HepG2 (cell line): ENCODE measurements around the gene ZFR2. TPM values are rescaled to one million over a fixed set of nuclear protein-coding genes. Genes with fewer than 3 reads are reported as not detected.

Experiments
- HOXA5 ChIP-seq: sonication (generic); formaldehyde crosslinking; IDR thresholded peaks from 2 replicates; pipeline ENCODE4 v1.4.0; 2020; ENCODE audit warnings: missing genetic modification reagents
- KDM2A ChIP-seq: sonication (generic); formaldehyde crosslinking; IDR thresholded peaks from 2 replicates; pipeline ENCODE4 v1.4.0; 2020; ENCODE audit warnings: low read depth, missing genetic modification reagents, borderline replicate concordance
- KDM6A ChIP-seq: IDR thresholded peaks from 2 replicates; pipeline ENCODE4 v1.6.1; 2016; ENCODE audit warnings: low read depth
- NR2F1 ChIP-seq, 2 experiments: fragments of 450-650 bp in 1 of 2; formaldehyde crosslinking in 1 of 2; IDR thresholded peaks; 2 replicates each; pipeline versions ENCODE4 v1.5.0 to v1.6.1; 2016 to 2020; ENCODE audit warnings: mild to moderate bottlenecking in 1 of 2, missing compliant biosample characterization in 1 of 2, missing genetic modification reagents in 1 of 2, moderate library complexity in 1 of 2
- ZBTB33 ChIP-seq: sonication (generic); formaldehyde crosslinking; IDR thresholded peaks from 2 replicates; pipeline ENCODE4 v1.4.0; 2020; ENCODE audit warnings: missing genetic modification reagents
- ZMAT3 ChIP-seq: sonication (generic); formaldehyde crosslinking; conservative IDR thresholded peaks from 2 replicates; pipeline ENCODE4 v1.7.0; 2021; ENCODE audit warnings: missing genetic modification reagents
- ZNF660 ChIP-seq: sonication (generic); formaldehyde crosslinking; IDR thresholded peaks from 2 replicates; pipeline ENCODE4 v1.5.1; 2020; ENCODE audit warnings: mild to moderate bottlenecking, low read depth, missing genetic modification reagents, borderline replicate concordance
- polyA plus RNA-seq, 8 experiments: library from polyadenylated mRNA; depleted of rRNA in 3 of 8; stranded (reverse) in 7 of 8; unstranded in 1 of 8; fragments of >200 nt; fragmentation: Illumina TruSeq in 4 of 8; extraction: Trizol in 4 of 8; gene quantifications; 2 replicates each; pipeline versions ENCODE4 v1.2.1 to v1.2.3, GENCODE V29; 2011 to 2016; ENCODE audit warnings: low read depth in 4 of 8, missing spikeins in 1 of 8, mixed read lengths in 1 of 8; ENCODE audit not compliant: insufficient read depth in 1 of 8
- total RNA-seq, 5 experiments: library from RNA; depleted of rRNA; stranded (reverse); fragments of >200 nt; fragmentation: Illumina TruSeq; extraction: Trizol; gene quantifications; 2 replicates each; pipeline ENCODE4 v1.2.3, GENCODE V29; 2016; ENCODE audit warnings: low read depth in 1 of 5
- TF ChIP-seq, protein P1 (sequence below): sonication (generic); formaldehyde crosslinking; IDR thresholded peaks from 2 replicates; pipeline ENCODE4 v1.8.1; 2023; ENCODE audit warnings: missing genetic modification reagents, inconsistent platforms, borderline replicate concordance
- TF ChIP-seq, protein P2 (sequence below): sonication (generic); formaldehyde crosslinking; IDR thresholded peaks from 2 replicates; pipeline ENCODE4 v1.9.0; 2021; ENCODE audit warnings: missing genetic modification reagents, borderline replicate concordance
- TF ChIP-seq, protein P3 (sequence below): sonication (generic); formaldehyde crosslinking; IDR thresholded peaks from 2 replicates; pipeline ENCODE4 v1.5.0; 2020; ENCODE audit warnings: mild to moderate bottlenecking, missing genetic modification reagents

Gene ZFR2
- total and polyA plus RNA-seq, 2 of the 13 experiments (the other 11 are each of a cell fraction or from before 2014, with no cell fraction given) = 0.37 to 0.69 TPM

DNA sequence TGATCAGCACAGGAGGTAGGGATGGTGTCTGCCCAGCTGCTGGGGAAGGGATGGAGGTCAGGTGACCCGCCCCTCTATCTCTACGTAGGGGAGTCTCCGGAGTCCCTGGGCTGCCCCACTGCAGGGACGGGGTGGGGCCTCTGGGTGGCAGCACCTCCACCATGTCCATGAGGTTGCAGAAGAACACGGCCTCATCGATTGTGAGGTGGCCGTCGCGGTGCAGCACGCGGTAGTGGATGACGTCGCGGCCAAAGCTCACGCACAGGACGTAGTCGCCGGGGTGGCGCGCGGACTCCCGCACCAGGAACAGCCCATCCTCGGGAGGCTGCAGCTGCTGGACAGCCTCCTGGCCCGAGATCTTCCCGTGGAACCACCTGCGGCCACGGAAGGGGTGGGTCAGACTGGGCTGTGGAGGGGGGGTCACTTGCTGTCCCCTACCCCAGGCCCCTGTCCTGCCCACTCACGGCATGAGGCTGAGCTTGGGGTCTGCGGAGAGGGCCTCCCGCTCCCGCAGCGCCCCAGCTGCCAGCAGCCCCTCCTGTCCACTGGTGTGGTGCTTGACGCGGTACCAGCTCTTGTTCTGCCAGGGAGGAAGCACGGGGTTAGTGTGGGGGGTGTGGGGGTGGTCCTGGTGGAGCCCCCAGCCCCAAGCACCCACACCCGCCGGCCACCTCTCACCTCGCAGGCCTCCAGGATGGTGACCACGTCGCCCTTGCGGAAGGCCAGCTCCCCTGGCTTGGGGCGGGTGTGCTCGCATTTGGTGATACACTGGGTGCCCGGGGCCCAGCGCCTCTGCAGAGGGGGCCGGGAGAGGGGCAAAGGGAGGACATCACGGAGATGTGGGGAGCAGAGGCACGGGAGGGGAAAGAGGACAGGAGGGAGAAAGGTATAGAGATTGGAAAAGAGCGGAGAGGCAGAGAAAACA lies 84.9 kb downstream of the ZFR2 start (continued):
- TF ChIP-seq ZBTB33 (CRISPR knock-in tag) (peak; percentile 72; the same call in 1 of the 2 replicates), ZNF660 (CRISPR knock-in tag) (no peak), KDM2A (CRISPR knock-in tag) (peak; percentile 78; the same call in 1 of the 2 replicates), HOXA5 (CRISPR knock-in tag) (no peak), NR2F1 (CRISPR knock-in tag; IDR thresholded peaks at IDR 0.05) (no peak), KDM6A (no peak), ZMAT3 (CRISPR knock-in tag) (no peak)
- TF ChIP-seq, protein P1, sequence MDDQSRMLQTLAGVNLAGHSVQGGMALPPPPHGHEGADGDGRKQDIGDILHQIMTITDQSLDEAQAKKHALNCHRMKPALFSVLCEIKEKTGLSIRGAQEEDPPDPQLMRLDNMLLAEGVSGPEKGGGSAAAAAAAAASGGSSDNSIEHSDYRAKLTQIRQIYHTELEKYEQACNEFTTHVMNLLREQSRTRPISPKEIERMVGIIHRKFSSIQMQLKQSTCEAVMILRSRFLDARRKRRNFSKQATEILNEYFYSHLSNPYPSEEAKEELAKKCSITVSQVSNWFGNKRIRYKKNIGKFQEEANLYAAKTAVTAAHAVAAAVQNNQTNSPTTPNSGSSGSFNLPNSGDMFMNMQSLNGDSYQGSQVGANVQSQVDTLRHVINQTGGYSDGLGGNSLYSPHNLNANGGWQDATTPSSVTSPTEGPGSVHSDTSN (CRISPR knock-in tag) = no peak
- TF ChIP-seq, protein P2, sequence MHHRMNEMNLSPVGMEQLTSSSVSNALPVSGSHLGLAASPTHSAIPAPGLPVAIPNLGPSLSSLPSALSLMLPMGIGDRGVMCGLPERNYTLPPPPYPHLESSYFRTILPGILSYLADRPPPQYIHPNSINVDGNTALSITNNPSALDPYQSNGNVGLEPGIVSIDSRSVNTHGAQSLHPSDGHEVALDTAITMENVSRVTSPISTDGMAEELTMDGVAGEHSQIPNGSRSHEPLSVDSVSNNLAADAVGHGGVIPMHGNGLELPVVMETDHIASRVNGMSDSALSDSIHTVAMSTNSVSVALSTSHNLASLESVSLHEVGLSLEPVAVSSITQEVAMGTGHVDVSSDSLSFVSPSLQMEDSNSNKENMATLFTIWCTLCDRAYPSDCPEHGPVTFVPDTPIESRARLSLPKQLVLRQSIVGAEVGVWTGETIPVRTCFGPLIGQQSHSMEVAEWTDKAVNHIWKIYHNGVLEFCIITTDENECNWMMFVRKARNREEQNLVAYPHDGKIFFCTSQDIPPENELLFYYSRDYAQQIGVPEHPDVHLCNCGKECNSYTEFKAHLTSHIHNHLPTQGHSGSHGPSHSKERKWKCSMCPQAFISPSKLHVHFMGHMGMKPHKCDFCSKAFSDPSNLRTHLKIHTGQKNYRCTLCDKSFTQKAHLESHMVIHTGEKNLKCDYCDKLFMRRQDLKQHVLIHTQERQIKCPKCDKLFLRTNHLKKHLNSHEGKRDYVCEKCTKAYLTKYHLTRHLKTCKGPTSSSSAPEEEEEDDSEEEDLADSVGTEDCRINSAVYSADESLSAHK (CRISPR knock-in tag) = no peak
- TF ChIP-seq, protein P3, sequence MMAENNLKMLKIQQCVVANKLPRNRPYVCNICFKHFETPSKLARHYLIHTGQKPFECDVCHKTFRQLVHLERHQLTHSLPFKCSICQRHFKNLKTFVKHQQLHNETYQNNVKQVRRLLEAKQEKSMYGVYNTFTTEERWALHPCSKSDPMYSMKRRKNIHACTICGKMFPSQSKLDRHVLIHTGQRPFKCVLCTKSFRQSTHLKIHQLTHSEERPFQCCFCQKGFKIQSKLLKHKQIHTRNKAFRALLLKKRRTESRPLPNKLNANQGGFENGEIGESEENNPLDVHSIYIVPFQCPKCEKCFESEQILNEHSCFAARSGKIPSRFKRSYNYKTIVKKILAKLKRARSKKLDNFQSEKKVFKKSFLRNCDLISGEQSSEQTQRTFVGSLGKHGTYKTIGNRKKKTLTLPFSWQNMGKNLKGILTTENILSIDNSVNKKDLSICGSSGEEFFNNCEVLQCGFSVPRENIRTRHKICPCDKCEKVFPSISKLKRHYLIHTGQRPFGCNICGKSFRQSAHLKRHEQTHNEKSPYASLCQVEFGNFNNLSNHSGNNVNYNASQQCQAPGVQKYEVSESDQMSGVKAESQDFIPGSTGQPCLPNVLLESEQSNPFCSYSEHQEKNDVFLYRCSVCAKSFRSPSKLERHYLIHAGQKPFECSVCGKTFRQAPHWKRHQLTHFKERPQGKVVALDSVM (CRISPR knock-in tag) = 0 out of 2 replicates have a peak, but pooled peaks have one; percentile 12
